ENCODE measurements around the gene LRCH3.
"Not testable (repeated sequence)": the region's sequence is repeated elsewhere in the genome, so short reads cannot be mapped to it uniquely, and the experiment has no call there.

The LRCH3 gene

DNA sequence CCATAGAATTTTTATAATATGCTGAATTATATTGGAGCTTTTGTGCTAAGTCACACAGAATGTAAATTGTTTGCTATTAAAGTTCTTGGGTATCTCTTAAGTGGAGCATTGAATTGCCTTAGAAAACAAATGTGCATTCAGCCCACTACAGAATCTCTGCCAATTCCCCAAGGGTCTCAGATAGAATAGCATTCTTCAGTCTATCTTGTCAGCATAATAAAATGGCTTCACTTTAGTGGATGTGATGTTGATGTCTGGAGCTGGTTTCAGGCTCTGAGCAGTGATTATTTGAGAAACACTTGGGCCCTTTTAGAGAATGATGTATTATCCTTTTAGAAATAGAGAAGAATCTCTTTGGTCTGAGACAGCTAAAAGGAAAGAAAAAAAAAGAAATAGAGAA is 45.2 kb downstream of the LRCH3 start:
- no peak for DNase-seq (ENCODE audit: low spot score)

DNA sequence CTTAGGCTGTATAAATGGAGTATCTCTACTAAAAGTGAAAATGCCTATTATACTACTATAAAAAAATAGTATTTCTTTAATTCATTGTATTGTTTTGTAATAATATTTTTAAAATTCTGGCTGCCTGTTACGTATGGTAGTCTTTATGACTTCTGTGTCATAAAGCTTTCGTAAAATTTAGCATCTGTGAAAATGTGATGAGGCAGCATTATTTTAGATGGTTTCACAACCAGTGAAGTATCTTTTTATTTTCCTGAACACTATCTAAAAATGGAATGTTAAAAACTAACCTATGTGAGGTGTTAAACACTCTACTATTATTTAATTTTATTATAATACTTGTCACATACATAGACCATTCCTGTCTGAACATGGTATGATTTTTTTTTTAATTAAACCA is 46.2 kb downstream of the LRCH3 start:
- no peak for DNase-seq (ENCODE audit: low spot score)

DNA sequence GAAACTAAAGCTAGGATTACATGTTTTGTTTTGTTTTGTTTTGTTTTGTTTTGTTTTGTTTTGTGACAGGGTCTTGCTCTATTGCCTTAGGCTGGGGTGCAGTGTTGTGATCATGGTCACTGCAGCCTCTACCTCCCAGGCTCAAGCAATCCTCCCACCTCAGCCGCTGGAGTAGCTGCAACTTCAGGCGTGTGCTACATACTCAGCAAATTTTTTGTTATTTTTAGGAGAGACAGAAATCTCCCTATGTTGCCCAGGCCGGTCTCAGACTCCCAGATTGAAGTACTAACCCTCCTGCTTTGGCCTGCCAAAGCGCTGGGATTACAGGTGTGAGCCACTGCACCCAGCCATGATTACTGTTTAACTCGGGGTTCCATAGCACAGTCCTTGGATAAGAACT is 50.7 kb downstream of the LRCH3 start:
- no peak for DNase-seq (ENCODE audit: low spot score)

DNA sequence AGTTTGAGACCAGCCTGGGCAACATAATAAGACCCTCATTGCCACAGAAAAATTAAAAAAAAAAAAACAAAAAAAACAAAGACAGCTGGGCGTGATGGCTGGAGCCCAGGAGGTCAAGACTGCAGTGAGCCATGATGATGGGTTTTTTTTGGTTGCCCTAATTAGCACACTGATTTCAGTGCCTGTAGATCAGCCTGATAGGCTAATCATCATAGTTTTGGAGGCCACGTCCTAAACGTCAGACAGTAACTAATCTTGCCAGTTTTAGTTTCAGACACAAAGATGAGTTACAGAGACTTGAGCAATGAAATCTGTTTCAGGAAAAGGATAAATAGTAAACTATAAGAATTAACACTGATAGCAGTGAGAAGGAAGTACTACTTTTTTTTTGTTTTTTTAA is 55.4 kb downstream of the LRCH3 start:
- DNase-seq (ENCODE audit: low spot score), result no peak

DNA sequence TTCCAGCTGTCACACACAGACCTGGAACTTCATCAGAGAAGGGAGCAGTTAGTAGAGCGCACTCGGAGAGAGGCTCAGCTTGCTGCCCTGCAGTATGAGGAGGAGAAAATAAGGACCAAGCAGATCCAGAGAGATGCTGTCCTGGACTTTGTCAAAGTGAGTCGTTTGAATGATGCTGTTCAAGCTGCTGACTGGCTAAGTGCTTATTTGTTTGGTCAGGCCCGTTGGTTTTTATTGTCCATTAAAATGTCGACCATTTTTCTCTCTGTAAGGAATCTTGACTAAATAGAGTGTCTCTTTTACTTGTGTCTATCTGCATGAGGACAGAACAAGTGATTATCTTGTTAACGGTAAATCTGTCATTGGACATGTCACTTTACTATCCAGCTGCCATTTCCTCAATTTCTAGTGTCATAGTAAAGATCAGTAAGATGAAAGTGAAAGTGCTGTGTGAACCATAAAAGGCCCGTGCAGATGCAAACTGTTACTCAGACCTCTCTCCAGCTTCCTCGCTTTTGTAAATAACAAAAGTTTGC is 56.9 kb downstream of the LRCH3 start:
- no peak for DNase-seq (ENCODE audit: low spot score)

DNA sequence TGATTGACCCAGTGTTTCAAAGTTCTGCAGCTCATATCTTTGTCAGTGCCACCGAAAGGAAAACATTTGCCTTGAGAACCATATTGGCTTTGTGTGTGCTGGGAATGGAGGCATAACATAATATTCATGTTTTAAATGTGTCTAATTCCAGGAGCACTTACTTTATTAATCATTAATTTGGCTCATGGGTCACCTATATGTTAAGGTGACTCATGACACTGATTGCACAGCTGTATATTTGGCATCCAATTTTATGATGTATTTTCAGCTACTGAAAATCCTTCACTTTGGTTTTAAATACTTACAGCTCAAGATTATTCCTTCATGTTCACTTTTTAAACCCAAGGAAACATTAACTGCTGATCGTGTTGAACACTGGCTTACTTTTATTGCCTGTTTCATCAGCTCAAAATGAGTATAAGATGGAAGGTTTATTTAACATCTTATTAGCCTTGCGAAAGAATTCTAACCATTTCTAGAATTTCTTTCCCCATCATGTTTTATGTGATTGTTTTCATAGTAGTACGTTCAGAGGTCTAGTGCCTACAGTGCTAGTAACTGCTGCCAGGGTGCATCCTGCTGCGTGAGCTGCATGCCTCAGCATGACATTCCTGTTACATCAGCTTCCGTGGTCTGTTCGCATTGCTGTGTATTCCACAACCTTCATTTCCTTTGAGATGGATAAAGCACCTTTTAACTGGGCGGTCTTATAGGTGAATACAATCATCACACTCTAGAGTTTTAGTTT is 63.7 kb downstream of the LRCH3 start:
- no peak for DNase-seq (ENCODE audit: low spot score)

DNA sequence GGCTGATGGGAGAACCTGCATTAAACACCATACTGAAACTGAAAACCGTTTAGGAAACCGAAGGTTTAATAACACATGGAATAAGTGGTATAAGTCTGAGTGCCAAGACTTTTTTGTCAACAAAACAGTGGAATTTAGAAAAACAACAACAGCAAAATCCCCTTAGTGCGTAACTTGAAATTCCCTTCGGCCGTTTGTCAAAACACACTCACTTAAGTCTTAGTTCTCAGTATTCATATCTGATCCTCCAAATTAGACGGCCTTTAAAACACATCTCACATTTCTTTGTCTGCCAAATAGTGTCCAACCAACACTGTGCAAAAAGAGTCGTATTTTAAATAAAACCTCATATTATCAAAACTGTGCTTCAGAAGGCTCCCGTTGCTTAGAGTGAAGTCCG is 64.5 kb downstream of the LRCH3 start:
- DNase-seq (ENCODE audit: low spot score), result no peak

DNA sequence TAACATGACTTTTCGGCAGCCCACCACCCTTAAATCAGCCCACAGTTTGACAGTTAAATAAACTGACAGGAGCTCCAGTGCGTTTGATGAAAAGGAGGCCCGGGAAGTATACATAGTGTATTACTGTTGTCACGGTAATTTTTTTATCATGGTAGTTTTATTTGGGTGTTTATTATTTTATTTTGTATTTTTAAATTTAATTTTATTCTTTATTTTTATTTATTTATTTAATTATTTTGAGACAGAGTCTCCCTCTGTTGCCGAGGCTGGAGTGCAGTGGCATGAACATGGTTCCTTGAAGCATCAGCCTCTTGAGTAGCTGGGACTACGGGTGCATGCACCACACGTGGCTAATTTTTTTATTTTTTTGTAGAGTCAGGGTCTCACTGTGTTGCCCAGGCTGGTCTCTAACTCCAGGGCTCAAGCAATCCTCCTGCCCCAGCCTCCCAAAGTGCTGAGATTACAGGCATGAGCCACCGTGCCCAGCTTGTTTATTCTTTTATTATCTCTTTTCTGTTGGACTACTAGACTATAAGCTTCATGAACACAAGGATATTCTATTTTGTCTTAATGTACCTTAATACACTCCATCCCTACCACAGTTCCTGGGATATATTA is 65.3 kb downstream of the LRCH3 start:
- no peak for DNase-seq (ENCODE audit: low spot score)

DNA sequence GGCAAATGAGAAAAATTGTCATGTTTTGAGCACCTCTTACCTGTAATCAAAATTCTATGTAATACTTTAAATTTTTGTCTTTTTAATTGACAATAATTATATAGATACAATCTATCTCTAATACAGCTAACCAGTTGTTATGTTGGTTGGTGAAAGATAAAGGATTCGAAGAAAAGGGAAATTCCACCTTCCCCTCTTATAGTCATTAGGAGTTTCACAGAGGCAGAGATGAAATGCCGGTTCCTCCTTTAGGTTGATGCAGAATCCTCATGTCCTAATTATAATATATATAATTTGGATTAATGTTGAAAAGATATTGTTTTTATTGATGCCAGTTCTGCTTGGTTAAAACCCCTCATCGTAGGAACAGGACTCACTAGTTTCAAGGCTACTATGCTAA is 67.1 kb downstream of the LRCH3 start:
- no peak for DNase-seq (ENCODE audit: low spot score)

DNA sequence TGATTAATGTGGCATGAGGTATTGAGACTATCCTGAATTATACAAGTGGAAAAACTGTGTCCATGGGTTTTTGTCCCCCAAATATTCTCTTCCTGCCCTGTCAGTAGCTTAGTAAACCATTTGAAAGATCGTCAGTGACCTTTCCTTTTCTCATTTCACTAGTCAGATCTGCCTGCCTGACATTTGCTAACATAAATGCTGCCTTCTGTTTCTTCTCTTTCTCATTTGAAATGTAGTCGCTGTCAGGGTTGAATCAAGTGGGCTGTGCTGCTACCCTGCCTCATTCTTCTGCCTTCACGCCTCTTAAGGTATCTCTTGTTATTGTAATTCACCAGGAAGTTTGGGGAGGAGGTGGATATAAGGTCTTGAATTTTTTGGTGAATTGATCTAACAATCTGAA is 67.5 kb downstream of the LRCH3 start:
- no peak for DNase-seq (ENCODE audit: low spot score)

DNA sequence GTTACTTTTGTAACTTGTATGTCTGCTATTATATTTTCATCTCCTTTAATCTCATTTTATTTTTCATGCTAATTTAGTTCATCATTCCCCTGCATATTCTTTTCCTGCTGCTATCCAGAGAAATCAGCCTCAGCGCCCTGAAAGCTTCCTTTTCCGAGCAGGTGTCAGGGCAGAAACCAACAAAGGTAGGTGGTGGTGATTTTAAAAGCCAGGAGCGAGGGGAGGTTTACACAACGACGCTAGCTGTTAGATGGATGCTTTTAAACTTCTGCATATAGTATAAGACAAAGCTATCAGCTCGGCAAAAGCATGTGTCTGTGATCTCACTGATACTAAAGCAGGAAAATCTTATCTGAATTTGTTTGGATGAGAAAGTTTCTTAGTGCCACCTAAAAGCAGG is 75.0 kb downstream of the LRCH3 start:
- DNase-seq (ENCODE audit: low spot score), result no peak

DNA sequence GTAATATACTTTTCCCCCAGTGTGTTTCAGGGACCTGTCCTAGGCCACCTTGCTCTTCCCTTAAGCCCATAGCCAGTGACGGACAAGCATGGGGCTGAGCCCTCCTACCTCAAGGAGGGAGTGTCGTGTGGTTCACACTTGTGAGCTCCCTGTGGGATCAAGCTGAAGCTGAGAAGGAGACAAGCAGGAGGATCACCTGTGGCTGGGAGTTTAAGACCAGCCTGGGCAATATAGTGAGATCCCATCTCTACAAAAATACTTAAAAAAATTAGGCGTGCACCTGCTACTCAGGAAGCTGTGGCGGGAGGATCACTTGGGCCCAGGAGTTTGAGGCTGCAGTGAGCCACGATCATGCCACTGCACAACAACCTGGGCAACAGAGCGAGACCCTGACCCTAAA is 82.3 kb downstream of the LRCH3 start:
- no peak for DNase-seq (ENCODE audit: low spot score)

DNA sequence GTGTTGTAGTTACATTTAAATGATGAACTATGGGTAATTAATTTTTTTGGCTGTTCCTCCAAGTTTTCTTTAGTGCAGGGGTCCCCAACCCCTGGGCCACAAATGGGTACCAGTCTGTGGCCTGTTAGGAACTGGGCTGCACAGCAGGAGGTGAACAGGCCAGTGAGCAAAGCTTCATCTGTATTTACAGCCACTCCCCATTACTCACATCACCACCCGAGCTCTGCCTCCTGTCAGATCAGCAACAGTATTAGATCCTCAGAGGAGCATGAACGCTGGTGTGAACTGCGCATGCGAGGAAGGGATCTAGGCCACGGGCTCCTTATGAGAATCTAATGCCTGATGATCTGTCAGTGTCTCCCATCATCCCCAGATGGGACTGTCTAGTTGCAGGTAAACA is 83.0 kb downstream of the LRCH3 start:
- no peak for DNase-seq (ENCODE audit: low spot score)

DNA sequence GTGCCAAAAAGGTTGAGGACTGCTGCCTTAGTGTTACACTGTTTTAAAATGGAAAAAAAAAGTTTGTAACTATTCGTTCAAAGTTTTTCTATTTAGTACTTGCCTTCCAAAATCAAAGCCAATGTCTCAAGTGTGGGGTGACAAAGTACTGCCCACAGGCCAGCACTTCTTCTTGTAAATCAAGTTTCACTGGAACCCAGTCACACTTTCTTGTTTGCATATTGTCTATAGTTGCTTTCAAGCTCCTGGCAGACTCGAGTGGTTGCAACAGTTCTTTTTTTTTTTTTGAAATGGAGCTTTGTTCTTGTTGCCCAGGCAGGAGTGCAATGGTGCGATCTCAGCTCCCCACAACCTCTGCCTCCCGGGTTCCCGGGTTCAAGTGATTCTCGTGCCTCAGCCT is 83.6 kb downstream of the LRCH3 start:
- no peak for DNase-seq (ENCODE audit: low spot score)

DNA sequence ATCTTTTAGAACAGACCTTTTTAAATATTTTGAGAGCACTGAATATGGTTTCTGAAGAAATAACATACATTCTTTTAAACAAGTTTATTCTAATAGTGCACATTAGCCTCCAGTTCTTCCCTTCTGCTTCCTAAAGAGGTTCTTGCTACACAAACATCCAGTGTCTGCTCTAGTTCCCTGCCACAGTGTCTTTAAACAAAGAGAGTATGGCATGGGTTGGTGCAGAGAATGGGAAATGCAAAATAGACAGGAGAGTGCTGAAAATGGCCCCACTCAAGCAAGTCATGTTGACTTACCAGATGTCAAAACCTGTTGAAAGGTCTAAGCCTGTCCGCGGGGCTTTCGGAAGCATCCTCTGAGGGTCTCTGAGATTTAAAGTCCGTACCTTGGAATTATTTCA is 86.8 kb downstream of the LRCH3 start:
- no peak for DNase-seq (ENCODE audit: low spot score)

DNA sequence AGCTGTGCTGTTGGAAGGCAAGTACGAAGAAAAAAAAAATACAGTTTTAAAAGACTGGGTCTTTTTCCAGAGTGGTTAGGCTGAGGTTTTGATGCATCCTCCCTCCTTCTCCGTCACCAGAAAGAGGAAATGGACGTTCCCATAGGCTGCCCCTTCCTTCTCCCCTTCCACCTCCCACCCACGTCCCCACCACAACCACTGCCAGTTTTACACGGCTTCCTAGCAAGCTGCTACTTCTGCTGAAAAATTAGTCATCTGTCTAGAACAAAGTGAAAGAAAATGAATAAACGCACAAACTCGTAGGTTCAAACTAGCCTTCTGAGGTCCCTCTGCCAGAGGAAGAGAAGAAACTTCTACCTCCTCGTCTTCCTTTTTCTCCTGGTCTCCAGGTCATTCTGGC is 87.4 kb downstream of the LRCH3 start:
- no peak for DNase-seq (ENCODE audit: low spot score)

DNA sequence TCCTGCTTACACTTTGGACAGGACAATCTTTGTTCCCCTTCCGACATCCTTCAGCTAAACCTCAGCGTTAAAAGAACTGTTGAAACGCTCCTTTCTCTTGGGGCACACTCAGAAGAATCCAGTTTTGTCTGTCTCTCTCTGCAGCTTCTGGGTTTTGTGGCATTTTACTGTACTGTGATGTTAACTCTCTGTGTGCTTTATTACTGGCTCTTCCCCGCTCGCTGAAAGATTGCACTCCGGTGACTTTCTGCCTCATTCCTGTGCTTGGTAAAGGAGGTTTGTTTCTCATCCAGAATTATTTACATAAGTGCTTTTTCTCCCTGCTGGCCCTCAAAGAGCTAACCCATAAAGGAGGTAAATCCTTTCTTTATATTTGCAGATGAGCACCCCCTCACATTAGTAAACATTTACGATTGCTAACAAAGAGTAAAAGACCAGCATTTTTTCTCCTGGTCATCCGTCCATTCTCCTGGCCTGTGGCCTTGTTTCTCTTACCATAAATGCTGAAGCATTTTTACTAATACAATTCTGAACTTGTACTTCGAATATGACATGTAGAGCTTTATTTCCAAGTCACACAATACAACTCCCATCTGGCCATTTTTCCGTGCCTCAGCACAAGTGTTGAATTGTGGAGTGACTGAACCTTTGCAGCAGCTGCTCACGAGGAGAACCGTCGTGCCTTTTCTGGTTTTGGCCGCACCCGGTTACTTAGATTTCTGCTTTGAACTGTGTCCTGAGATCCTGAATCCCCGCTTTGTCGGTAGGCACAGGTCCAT is 89.6 kb downstream of the LRCH3 start:
- peak; percentile 40 for DNase-seq (ENCODE audit: low spot score)

DNA sequence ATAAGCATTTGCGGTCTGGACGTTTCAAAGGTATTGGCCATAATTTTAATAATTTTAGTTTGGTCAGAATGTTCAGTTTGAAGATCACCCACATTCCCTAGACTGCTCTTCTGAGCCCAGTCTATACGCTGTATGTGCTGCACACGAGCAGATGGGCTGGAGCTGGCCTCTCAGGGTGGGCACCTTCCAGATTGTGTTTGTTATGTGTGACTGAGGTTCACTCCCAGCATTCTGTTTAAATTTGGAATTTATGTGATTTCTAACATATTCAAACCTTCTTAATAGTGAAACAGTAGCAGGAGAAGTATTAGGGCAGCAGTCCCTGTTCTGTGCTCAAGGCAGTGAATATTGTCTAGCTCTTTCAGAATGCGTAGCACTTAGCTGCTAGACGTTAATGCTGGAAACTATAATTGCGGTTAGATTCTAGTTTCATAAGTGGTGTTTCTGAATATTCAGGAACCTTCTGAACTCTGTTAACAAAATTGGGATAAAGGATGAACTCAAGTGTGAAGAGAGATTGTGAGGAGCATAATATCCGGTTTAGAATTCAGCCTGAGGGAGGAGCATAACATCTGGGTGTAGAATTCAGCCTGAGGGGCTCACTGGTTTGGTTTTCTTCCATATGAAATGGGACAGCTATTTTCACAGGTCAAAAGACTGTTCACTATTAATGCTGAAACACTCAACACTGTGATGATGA is 90.4 kb downstream of the LRCH3 start:
- no peak for DNase-seq (ENCODE audit: low spot score)

DNA sequence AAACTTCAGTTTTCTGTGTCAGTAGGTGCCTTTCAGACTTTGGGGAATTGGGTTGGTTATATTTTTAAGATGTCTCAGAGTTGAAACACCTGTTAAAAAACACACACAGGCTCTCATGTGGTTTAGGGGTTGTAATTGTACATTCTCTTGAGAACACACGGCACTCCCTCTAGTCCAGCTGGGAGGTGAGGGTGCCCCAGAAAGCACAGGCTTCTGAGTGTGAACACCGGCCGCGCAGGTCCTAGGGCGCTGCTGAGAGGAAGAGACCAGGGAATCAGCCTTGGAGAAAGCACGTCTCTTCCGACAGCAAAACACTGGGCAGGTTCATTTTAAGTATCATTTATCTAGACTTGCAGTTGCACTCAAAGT is 90.9 kb downstream of the LRCH3 start:
- no peak for DNase-seq (ENCODE audit: low spot score)

DNA sequence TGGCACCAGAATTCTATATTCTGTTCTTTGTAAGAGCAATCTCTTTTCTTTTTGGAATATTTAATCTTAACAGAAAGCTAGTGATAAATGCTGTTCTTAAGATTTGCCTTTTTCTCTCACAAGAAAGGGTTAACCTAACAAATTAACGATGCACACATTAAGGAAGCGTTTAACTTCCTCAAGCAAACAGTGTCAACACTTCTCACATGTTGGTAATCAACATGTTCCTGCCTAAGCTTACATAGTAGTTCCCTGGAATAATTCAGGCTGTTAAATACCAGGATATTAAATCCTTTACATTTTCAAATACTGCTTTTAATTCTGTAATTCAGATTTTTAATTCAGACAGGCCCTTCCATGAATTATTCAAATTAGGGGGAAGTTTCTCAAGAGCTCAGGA is 91.5 kb downstream of the LRCH3 start:
- no peak for DNase-seq (ENCODE audit: low spot score)

DNA sequence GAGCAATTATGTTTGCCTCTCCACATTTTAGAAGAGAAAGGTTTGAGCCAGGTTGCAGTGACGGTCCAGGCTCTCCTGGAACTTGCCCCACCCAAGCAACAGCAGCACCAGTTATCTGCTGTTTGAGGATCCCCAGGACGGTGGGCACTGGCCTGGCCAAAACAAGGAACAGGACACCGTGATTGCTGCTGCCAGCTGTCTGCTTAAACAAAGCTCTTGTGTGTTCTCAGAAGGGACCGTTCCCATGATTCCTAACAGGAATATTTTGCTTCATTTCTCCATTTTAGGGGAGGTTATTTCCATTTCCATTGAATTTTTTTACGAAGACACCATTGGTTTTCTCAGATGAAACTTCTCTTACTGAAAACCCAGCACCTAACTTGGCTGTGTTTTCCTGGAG is 92.5 kb downstream of the LRCH3 start:
- no peak for DNase-seq (ENCODE audit: low spot score)

DNA sequence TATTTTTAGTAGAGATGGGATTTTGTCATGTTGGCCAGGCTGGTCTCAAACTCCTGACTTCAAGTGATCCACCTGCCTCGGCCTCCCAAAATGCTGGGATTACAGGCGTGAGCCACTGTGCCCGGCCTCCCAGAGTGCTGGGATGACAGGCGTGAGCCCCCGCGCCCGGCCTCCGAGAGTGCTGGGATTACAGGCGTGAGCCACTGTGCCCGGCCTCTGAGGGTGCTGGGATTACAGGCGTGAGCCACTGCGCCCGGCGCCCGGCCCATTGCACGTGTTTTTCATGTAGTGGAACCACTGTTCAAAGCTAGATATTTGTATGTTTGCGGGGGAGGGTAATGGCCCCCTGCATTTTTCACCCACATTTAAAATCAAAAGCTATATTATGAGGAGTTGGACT is 93.3 kb downstream of the LRCH3 start:
- not testable (repeated sequence) for DNase-seq (ENCODE audit: low spot score)

DNA sequence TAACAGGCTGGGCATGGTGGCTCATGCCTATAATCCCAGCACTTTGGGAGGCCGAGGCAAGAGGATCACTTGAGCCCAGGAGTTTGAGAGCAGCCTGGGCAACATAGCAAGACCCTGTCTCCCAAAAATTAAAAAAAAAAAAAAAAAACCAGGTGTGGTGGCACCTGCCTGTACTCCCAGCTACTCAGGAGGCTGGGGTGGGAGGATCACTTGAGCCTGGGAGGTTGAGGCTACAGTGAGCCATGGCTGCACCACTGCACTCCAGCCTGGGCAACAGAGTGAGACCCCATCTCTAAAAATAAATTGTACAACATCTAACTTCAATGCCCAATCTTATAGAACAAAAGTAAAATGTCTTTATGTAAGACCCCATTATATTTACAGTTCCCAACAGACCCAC is 95.0 kb downstream of the LRCH3 start:
- DNase-seq (ENCODE audit: low spot score), result not testable (repeated sequence)
